Fibroblast of peridontal ligament (primary cell): ENCODE measurements around the gene ARHGAP24.

ENCODE experiments used
- DNase-seq: peaks from one replicate; pipeline ENCODE4 v3.0.0-alpha.2; 2010; ENCODE audit errors: extremely low read depth

ARHGAP24 gene

GRCh38 chr4:85474818-85475630 lies at the start of gene ARHGAP24:
Gene ARHGAP24 (plus strand): TSS chr4:85475150.
- peak; percentile 98 for DNase-seq

GRCh38 chr4:85426366-85426765 lies 48.6 kb upstream of the ARHGAP24 start:
- no peak for DNase-seq

- DNase-seq = no peak
Observed at GRCh38 chr4:85427123-85427522, 47.8 kb upstream of the ARHGAP24 start.

- no peak for DNase-seq
Observed at GRCh38 chr4:85430226-85430625, 44.7 kb upstream of the ARHGAP24 start.

GRCh38 chr4:85430697-85431096 lies 44.3 kb upstream of the ARHGAP24 start:
- no peak for DNase-seq

GRCh38 chr4:85431156-85431555 lies 43.8 kb upstream of the ARHGAP24 start:
- DNase-seq = no peak

GRCh38 chr4:85431881-85432485 lies 43.0 kb upstream of the ARHGAP24 start:
- DNase-seq = no peak

GRCh38 chr4:85445050-85445639 lies 29.8 kb upstream of the ARHGAP24 start:
- DNase-seq = peak; percentile 81

GRCh38 chr4:85446141-85446861 lies 28.6 kb upstream of the ARHGAP24 start:
- DNase-seq = no peak

- no peak for DNase-seq
Observed at GRCh38 chr4:85448906-85449890, 25.8 kb upstream of the ARHGAP24 start.

- DNase-seq = no peak
Observed at GRCh38 chr4:85452058-85452731, 22.8 kb upstream of the ARHGAP24 start.

- no peak for DNase-seq
Observed at GRCh38 chr4:85455942-85456341, 19.0 kb upstream of the ARHGAP24 start.

GRCh38 chr4:85457752-85458467 lies 17.0 kb upstream of the ARHGAP24 start:
- no peak for DNase-seq

GRCh38 chr4:85459736-85460135 lies 15.2 kb upstream of the ARHGAP24 start:
- DNase-seq = no peak

GRCh38 chr4:85474356-85474755 lies 594 bp upstream of the ARHGAP24 start:
- no peak for DNase-seq

- DNase-seq = no peak
Observed at GRCh38 chr4:85475631-85476233, 782 bp downstream of the ARHGAP24 start.

GRCh38 chr4:85476381-85476780 lies 1.4 kb downstream of the ARHGAP24 start:
- no peak for DNase-seq

GRCh38 chr4:85477534-85477933 lies 2.6 kb downstream of the ARHGAP24 start:
- no peak for DNase-seq

GRCh38 chr4:85478576-85478975 lies 3.6 kb downstream of the ARHGAP24 start:
- peak; percentile 67 for DNase-seq
